Right lobe of liver (tissue), 4 donors: Measurements from ENCODE around the gene CFAP43.

Experiments used
- CTCF ChIP-seq, 4 donors: fragments of 200-600 bp in 3 of 4; fragments of 450-650 bp in 1 of 4; IDR thresholded peaks; one replicate each; pipeline versions ENCODE4 v1.5.1 to v1.8.0; 2016 to 2022; ENCODE audit warnings: antibody characterized with exemption in 4 of 4, mild to moderate bottlenecking in 2 of 4
- POLR2A ChIP-seq: fragments of 450-650 bp; IDR thresholded peaks from one replicate; pipeline ENCODE4 v1.6.1; 2017; ENCODE audit warnings: antibody characterized with exemption, mild to moderate bottlenecking
- donor health status: DM: no; HTN: no; CAD: no.
- donor health status: DM: no; HTN: no; CAD: no.
- donor health status: DM: no; HTN: yes; CAD: no.

- no peak for TF ChIP-seq CTCF (IDR thresholded peaks at IDR 0.05)
- no peak for TF ChIP-seq POLR2A
Observed at GRCh38 chr10:104096692-104097091, 135.5 kb downstream of the CFAP43 start.
